ENCODE results near the gene SLC29A2.
"Not testable (repeated sequence)": the region's sequence is repeated elsewhere in the genome, so short reads cannot be mapped to it uniquely, and the experiment has no call there.

The SLC29A2 gene

GRCh38 chr11:66407651-66408050 lies 36.1 kb upstream of the SLC29A2 start:
- no peak overlapping the region for H3K27ac ChIP-seq
- TF ChIP-seq CTCF (conservative IDR thresholded peaks at IDR 0.05) = no peak

GRCh38 chr11:66393954-66394353 lies 22.4 kb upstream of the SLC29A2 start:
- H3K27ac ChIP-seq = no peak overlapping the region
- no peak for TF ChIP-seq CTCF (conservative IDR thresholded peaks at IDR 0.05)

DNA sequence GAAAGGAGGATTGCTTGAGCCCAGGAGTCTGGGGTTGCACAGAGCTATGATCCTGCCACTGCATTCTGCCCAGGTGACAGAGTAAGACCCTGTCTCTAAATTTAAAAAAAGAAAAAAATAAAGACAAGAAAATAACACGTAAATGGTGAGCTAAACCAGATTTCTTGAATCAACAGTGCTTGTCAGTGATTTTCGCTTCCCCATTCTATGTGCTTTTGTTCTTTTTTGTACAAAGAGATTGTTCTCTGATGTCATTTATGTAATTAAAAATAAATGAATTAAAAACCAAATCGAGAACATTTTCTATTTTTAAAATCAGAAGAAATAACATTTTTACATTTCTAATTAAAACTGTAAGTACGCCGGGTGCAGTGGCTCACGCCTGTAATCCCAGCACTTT lies 19.8 kb upstream of the SLC29A2 start:
- TF ChIP-seq CTCF (conservative IDR thresholded peaks at IDR 0.05) = no peak

GRCh38 chr11:66388780-66389386 lies 17.3 kb upstream of the SLC29A2 start:
- TF ChIP-seq CTCF (conservative IDR thresholded peaks at IDR 0.05) = peak; percentile 89
- no peak overlapping the region for H3K27ac ChIP-seq

More for the DNA sequence above, 19.8 kb upstream of the SLC29A2 start:
- no peak overlapping the region for H3K27ac ChIP-seq

DNA sequence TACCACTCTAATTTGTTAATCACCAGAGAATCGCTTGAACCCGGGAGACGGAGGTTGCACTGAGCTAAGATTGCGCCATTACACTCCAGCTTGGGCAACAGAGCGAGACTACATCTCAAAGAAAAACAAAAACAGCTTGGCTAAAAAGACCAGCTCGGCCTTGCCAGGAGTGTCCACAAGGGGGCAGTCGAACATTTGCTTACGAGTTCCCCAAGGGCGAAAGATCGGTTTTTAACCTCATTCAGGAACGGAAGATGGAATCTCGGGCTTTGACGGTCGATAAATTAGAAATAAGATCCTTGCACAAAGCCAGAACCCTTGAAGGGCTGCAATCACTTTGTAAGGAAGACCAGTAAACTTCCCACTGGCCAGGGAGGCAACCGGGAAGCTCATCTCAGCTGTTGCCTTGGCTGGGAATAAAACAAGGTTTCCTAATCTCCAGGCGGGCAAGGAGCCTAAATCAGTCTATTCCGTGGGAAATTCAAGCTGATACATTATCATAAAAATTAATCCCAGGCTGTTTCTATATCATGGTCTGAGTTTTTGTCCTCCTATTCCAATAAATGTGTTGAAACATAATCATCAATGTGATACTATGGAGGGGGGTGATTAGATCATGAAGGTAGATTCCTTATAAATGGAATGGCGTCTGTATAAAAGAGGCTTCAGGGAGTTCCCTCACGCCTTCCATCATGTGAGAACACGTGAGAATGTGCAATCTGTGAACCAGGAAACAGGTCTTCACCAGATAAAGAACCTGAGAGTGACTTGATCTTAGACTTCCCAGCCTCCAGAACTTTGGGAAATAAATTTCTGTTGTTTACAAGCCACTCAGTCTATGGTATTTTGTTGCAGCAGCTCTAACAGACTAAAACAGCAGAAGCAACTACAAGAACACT lies 14.9 kb upstream of the SLC29A2 start:
- peak; percentile 100 for TF ChIP-seq CTCF (conservative IDR thresholded peaks at IDR 0.05)
- H3K27ac ChIP-seq = peak overlapping the region; percentile 18; the same call in 1 of the 2 replicates

DNA sequence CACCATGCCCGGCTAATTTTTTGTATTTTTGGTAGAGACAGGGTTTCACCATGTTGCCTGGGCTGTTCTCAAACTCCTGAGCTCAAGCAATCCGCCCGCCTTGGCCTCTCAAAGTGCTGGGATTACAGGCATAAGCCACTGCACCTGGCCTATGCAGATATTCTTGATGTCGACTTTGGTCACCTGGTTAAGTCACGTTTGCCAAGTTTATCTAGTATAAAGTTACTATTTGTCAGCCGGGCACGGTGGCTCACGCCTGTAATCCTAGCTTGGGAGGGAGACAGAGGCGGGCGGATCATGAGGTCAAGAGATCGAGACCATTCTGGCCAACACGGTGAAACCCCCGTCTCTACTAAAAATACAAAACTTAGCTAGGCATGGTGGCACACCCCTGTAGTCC lies 12.8 kb upstream of the SLC29A2 start:
- H3K27ac ChIP-seq = peak overlapping the region; percentile 13

- TF ChIP-seq CTCF (conservative IDR thresholded peaks at IDR 0.05) = peak; percentile 52; the same call in 1 of the 2 replicates
- not testable (repeated sequence) for H3K27ac ChIP-seq
Measured at GRCh38 chr11:66380264-66380663, 8.7 kb upstream of the SLC29A2 start.
